GM23338 (cell line): ENCODE measurements around the gene GRIFIN. TPM values are rescaled to one million over a fixed set of nuclear protein-coding genes. Genes with fewer than 3 reads are reported as not detected.

Experiments
- ATAC-seq: fragments of 200-7000 bp; cut with Tn5 transposase; 3 replicates; pipeline ENCODE4 v1.9.1; 2020
- DNase-seq: peaks from one replicate; pipeline ENCODE4 v3.0.0-alpha.2; 2015; ENCODE audit warnings: low spot score
- H2AFZ ChIP-seq: fragments of 200-600 bp; sonication (generic); 2 replicates; pipeline ENCODE4 v1.8.0; 2016; ENCODE audit warnings: antibody characterized with exemption, mild to moderate bottlenecking, moderate library complexity
- H3F3A ChIP-seq: fragments of 200-600 bp; sonication (generic); replicated peaks from 2 replicates; pipeline ENCODE4 v1.8.0; 2017; ENCODE audit warnings: antibody characterized with exemption, mixed run types, low read depth
- H3K27ac ChIP-seq: fragments of 200-600 bp; sonication (generic); 2 replicates; pipeline ENCODE4 v1.6.1; 2016; ENCODE audit warnings: low read depth
- H3K27me3 ChIP-seq: fragments of 200-600 bp; sonication (generic); 2 replicates; pipeline ENCODE4 v1.8.0; 2016; ENCODE audit warnings: mild to moderate bottlenecking, mixed run types, moderate library complexity; ENCODE audit not compliant: insufficient read depth
- H3K36me3 ChIP-seq: fragments of 200-600 bp; sonication (generic); 2 replicates; pipeline ENCODE4 v1.8.0; 2016; ENCODE audit warnings: mild to moderate bottlenecking; ENCODE audit not compliant: insufficient read depth
- H3K4me1 ChIP-seq: fragments of 200-600 bp; sonication (generic); 2 replicates; pipeline ENCODE4 v1.8.0; 2016; ENCODE audit warnings: mild to moderate bottlenecking, moderate library complexity; ENCODE audit not compliant: insufficient read depth
- H3K4me2 ChIP-seq: fragments of 200-600 bp; sonication (generic); 2 replicates; pipeline ENCODE4 v1.7.1; 2017; ENCODE audit warnings: mixed run types
- H3K4me3 ChIP-seq: fragments of 200-600 bp; sonication (generic); 2 replicates; pipeline ENCODE4 v1.6.1; 2016; ENCODE audit warnings: mixed run types
- H3K79me2 ChIP-seq: fragments of 200-600 bp; sonication (generic); replicated peaks from 2 replicates; pipeline ENCODE4 v1.8.0; 2017; ENCODE audit warnings: mild to moderate bottlenecking; ENCODE audit not compliant: insufficient read depth
- H3K9me2 ChIP-seq: fragments of 200-600 bp; sonication (generic); 2 replicates; pipeline ENCODE4 v1.8.0; 2017; ENCODE audit not compliant: insufficient read depth
- H4K20me1 ChIP-seq: fragments of 200-600 bp; sonication (generic); replicated peaks from 2 replicates; pipeline ENCODE4 v1.8.0; 2017; ENCODE audit warnings: mild to moderate bottlenecking; ENCODE audit not compliant: insufficient read depth
- H3K27ac Mint-ChIP-seq: 2 replicates; pipeline ENCODE4 v1.8.0; 2020; ENCODE audit warnings: inconsistent platforms, mild to moderate bottlenecking, moderate library complexity, mixed read lengths
- H3K27me3 Mint-ChIP-seq: 3 replicates; pipeline ENCODE4 v1.8.0; 2022; ENCODE audit warnings: low read depth, mild to moderate bottlenecking, moderate library complexity, mixed read lengths, inconsistent platforms; ENCODE audit not compliant: insufficient read depth, poor library complexity
- H3K36me3 Mint-ChIP-seq: 3 replicates; pipeline ENCODE4 v1.8.0; 2021; ENCODE audit warnings: low read depth, mild to moderate bottlenecking, inconsistent platforms, moderate library complexity, mixed read lengths
- H3K4me1 Mint-ChIP-seq: 3 replicates; pipeline ENCODE4 v1.8.0; 2020; ENCODE audit warnings: mild to moderate bottlenecking, inconsistent platforms, mixed read lengths
- H3K4me3 Mint-ChIP-seq: 3 replicates; pipeline ENCODE4 v1.8.0; 2021; ENCODE audit warnings: moderate library complexity, mild to moderate bottlenecking, inconsistent platforms, mixed read lengths
- H3K9me3 Mint-ChIP-seq: 3 replicates; pipeline ENCODE4 v1.8.0; 2020; ENCODE audit warnings: moderate library complexity, mild to moderate bottlenecking, inconsistent platforms, mixed read lengths
- CREB1 ChIP-seq: fragments of 250-450 bp; sonication (Bioruptor Pico); IDR thresholded peaks from 2 replicates; pipeline ENCODE4 v1.5.0; 2020; ENCODE audit warnings: low read depth, mild to moderate bottlenecking, moderate library complexity
- EZH2 ChIP-seq: fragments of 200-600 bp; sonication (generic); IDR thresholded peaks from one replicate; pipeline ENCODE4 v1.8.0; 2017; ENCODE audit warnings: antibody characterized with exemption, mild to moderate bottlenecking, low read depth; ENCODE audit not compliant: unreplicated experiment
- EZH2phosphoT487 ChIP-seq: fragments of 200-600 bp; sonication (generic); IDR thresholded peaks from one replicate; pipeline ENCODE4 v1.8.1; 2018; ENCODE audit warnings: antibody characterized with exemption; ENCODE audit not compliant: unreplicated experiment
- JUNB ChIP-seq: IDR thresholded peaks from one replicate; pipeline ENCODE4 v1.6.1; 2016; ENCODE audit warnings: antibody characterized with exemption; ENCODE audit not compliant: unreplicated experiment
- NANOG ChIP-seq: IDR thresholded peaks from 2 replicates; pipeline ENCODE4 v1.6.1; 2016; ENCODE audit warnings: antibody characterized with exemption, borderline replicate concordance
- polyA plus RNA-seq: library from polyadenylated mRNA; unstranded; fragments of >200 nt; fragmentation: Nextera tagmentation; extraction: Ambion mirVana; gene quantifications from 2 replicates; pipeline ENCODE4 v1.2.1, GENCODE V29; 2016
- total RNA-seq: library from RNA; depleted of rRNA; stranded (reverse); fragments of >200 nt; shearing (Covaris generic); gene quantifications from 2 replicates; pipeline ENCODE4 v1.2.3, GENCODE V29; 2014
- TF ChIP-seq, protein P1 (sequence below), 2 experiments: fragments of 200-600 bp in 1 of 2; sonication (generic) in 1 of 2; conservative IDR thresholded peaks; 2 replicates each; pipeline versions ENCODE4 v1.5.1 to v1.6.1; 2016 to 2017; ENCODE audit warnings: antibody characterized with exemption in 2 of 2, low read depth in 2 of 2, mild to moderate bottlenecking in 2 of 2, moderate library complexity in 1 of 2
- TF ChIP-seq, protein P2 (sequence below): IDR thresholded peaks from one replicate; pipeline ENCODE4 v1.6.1; 2018; ENCODE audit warnings: antibody characterized with exemption; ENCODE audit not compliant: unreplicated experiment
- TF ChIP-seq, protein P3 (sequence below): IDR thresholded peaks from 2 replicates; pipeline ENCODE4 v1.6.1; 2016; ENCODE audit warnings: antibody characterized with exemption

The GRIFIN gene
- total and polyA plus RNA-seq, 2 experiments from 2014 or later: not detected

DNA sequence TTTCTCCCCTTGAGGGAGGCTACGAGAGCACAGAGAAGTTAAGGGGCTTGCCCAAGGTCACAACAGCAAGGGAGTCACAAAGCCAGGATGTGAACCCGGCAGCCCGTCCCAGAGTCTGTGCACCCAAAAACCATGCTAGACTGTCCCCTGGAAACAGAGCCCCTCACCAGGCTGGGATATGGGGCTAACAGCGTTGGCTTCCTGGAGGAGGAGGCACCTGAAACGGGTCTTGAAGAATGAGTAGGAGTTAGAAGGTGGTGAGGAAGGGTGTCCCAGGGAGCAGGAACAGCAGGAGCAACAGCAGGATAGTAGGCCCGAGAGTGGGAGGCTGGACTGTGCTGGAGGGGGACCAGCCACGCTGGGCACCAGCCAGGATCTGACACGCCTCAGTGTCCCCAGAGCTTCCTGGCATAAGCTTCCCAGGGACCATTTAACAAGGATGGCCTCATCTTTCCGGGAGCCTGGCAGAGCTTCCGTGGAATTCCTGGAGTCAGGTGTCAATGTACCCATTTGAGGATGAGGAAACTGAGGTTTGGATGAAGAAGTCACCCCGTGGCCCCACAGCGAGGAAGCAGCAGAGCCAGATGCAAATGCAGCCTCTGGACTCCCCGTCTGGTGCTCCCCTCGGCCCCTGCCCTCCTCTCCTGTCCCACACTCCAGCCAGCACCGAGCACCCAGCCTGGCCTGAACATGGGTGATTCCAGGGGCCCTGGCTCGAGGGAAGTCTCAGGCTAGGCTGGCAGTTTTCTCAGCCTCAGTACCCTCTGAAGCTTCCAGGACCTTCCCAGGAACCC is 3.3 kb upstream of the GRIFIN start:
- Mint-ChIP-seq H3K27ac (no peak overlapping the region), H3K4me1 (peaks cover 14% of the 10 kb centered on the region; the same call in 2 of the 3 replicates), H3K9me3 (peaks cover 8% of the 10 kb centered on the region; the same call in 1 of the 3 replicates), H3K27me3 (peaks cover 19% of the 10 kb centered on the region), H3K4me3 (no peak overlapping the region), H3K36me3 (no peaks in the 10 kb centered on the region)
- no peaks in the 10 kb centered on the region for H3K36me3 ChIP-seq
- no peak overlapping the region for H2AFZ ChIP-seq
- ATAC-seq: no peak
- H3K4me2 ChIP-seq: no peak overlapping the region
- 0 out of 2 replicates have a peak, but pooled peaks cover 3% of the 10 kb centered on the region for H3K4me1 ChIP-seq
- H3K27ac ChIP-seq: no peak overlapping the region
- no peak overlapping the region for H3K4me3 ChIP-seq
- no peaks in the 10 kb centered on the region for H3K27me3 ChIP-seq
- H3F3A ChIP-seq: no peaks in the 10 kb centered on the region
- no peaks in the 10 kb centered on the region for H3K79me2 ChIP-seq
- no peak for DNase-seq
- H4K20me1 ChIP-seq: no peaks in the 10 kb centered on the region
- no peaks in the 10 kb centered on the region for H3K9me2 ChIP-seq
- no peak for TF ChIP-seq CREB1 (CRISPR knock-in tag)
- TF ChIP-seq, protein P1, sequence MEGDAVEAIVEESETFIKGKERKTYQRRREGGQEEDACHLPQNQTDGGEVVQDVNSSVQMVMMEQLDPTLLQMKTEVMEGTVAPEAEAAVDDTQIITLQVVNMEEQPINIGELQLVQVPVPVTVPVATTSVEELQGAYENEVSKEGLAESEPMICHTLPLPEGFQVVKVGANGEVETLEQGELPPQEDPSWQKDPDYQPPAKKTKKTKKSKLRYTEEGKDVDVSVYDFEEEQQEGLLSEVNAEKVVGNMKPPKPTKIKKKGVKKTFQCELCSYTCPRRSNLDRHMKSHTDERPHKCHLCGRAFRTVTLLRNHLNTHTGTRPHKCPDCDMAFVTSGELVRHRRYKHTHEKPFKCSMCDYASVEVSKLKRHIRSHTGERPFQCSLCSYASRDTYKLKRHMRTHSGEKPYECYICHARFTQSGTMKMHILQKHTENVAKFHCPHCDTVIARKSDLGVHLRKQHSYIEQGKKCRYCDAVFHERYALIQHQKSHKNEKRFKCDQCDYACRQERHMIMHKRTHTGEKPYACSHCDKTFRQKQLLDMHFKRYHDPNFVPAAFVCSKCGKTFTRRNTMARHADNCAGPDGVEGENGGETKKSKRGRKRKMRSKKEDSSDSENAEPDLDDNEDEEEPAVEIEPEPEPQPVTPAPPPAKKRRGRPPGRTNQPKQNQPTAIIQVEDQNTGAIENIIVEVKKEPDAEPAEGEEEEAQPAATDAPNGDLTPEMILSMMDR (conservative IDR thresholded peaks at IDR 0.05; ENCODE audit: low read depth in 2 of 2): no peak
- no peak for TF ChIP-seq JUNB
- TF ChIP-seq EZH2: no peak
- TF ChIP-seq, protein P2, sequence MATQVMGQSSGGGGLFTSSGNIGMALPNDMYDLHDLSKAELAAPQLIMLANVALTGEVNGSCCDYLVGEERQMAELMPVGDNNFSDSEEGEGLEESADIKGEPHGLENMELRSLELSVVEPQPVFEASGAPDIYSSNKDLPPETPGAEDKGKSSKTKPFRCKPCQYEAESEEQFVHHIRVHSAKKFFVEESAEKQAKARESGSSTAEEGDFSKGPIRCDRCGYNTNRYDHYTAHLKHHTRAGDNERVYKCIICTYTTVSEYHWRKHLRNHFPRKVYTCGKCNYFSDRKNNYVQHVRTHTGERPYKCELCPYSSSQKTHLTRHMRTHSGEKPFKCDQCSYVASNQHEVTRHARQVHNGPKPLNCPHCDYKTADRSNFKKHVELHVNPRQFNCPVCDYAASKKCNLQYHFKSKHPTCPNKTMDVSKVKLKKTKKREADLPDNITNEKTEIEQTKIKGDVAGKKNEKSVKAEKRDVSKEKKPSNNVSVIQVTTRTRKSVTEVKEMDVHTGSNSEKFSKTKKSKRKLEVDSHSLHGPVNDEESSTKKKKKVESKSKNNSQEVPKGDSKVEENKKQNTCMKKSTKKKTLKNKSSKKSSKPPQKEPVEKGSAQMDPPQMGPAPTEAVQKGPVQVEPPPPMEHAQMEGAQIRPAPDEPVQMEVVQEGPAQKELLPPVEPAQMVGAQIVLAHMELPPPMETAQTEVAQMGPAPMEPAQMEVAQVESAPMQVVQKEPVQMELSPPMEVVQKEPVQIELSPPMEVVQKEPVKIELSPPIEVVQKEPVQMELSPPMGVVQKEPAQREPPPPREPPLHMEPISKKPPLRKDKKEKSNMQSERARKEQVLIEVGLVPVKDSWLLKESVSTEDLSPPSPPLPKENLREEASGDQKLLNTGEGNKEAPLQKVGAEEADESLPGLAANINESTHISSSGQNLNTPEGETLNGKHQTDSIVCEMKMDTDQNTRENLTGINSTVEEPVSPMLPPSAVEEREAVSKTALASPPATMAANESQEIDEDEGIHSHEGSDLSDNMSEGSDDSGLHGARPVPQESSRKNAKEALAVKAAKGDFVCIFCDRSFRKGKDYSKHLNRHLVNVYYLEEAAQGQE: no peak
- no peak for TF ChIP-seq NANOG
- no peak for TF ChIP-seq EZH2phosphoT487
- TF ChIP-seq, protein P3, sequence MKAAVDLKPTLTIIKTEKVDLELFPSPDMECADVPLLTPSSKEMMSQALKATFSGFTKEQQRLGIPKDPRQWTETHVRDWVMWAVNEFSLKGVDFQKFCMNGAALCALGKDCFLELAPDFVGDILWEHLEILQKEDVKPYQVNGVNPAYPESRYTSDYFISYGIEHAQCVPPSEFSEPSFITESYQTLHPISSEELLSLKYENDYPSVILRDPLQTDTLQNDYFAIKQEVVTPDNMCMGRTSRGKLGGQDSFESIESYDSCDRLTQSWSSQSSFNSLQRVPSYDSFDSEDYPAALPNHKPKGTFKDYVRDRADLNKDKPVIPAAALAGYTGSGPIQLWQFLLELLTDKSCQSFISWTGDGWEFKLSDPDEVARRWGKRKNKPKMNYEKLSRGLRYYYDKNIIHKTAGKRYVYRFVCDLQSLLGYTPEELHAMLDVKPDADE: no peak
